IPS DF 6.9 (cell line): ENCODE results near the gene FAM124B.

Source experiments
- DNase-seq: peaks from one replicate; pipeline ENCODE4 v3.0.0-alpha.2; 2013; ENCODE audit warnings: low read depth, low spot score
- H3K27ac ChIP-seq: one replicate; pipeline ENCODE4 v1.5.1; 2013; ENCODE audit warnings: low read length, control low read depth
- H3K27me3 ChIP-seq: 2 replicates; pipeline ENCODE4 v1.6.1; 2013; ENCODE audit warnings: mild to moderate bottlenecking, low read length; ENCODE audit not compliant: control insufficient read depth, insufficient read depth
- H3K36me3 ChIP-seq: 2 replicates; pipeline ENCODE4 v1.6.1; 2013; ENCODE audit warnings: low read length; ENCODE audit not compliant: control insufficient read depth, insufficient read depth
- H3K4me1 ChIP-seq: 2 replicates; pipeline ENCODE4 v1.6.1; 2013; ENCODE audit warnings: low read length; ENCODE audit not compliant: control insufficient read depth, insufficient read depth
- H3K4me3 ChIP-seq: 2 replicates; pipeline ENCODE4 v1.5.1; 2013; ENCODE audit warnings: mild to moderate bottlenecking, low read length
- H3K9me3 ChIP-seq: 2 replicates; pipeline ENCODE4 v1.6.1; 2013; ENCODE audit warnings: low read length, inconsistent platforms; ENCODE audit not compliant: control insufficient read depth, insufficient read depth
- WGBS: extraction: QIAGEN DNeasy Blood & Tissue Kit; methylation state at CpG from one replicate; pipeline ENCODE4 v1.1.7; 2013; ENCODE audit warnings: mixed read lengths, missing lambda C conversion rate; ENCODE audit not compliant: insufficient read length, insufficient coverage; 5-methylcytosine and 5-hydroxymethylcytosine counted together

The FAM124B gene

DNA sequence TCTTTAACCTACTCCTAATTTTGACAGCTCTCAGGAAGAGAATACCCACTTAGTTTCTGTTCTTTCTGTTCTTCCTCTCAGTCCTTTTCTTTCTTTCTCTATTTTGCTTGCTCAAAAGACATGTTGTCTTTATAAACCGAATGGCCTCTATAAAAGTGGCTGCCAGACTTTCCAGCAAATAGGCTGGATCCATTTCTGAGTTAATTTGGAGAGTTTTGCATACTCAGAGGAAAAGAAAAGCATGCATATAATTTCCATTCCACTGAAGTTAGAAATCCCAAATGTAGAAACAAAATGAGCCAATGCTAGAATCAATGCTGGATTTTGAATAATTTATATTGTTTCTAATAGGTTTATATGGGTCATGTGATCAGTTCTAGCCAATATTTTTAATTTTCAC lies 65.9 kb downstream of the FAM124B start:
- no peak for DNase-seq
- Histone ChIP-seq H3K27ac (no peak overlapping the region), H3K4me3 (no peak overlapping the region), H3K27me3 (no peaks in the 10 kb centered on the region), H3K4me1 (no peaks in the 10 kb centered on the region), H3K36me3 (no peaks in the 10 kb centered on the region), H3K9me3 (no peaks in the 10 kb centered on the region)
- no CpG with 5 or more reads among the region's 1 CpG for WGBS

DNA sequence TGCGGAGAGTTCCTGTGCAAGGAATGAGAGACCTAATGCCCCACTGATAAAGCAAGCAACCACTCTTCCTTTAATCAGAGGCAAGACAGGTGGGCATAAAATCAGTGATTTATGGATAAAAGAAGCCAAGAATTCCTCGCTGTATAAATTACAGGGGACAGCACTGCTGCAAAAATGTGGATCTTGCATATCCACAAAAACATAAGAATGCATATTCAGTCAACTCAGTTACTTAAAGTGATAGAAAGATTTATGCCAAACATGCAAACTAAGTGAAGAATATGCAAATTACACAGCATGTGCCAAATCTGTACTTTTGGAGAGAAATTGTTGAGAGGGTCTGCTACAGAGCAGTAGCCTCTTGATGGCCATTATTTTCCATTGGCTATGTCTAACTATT lies 67.2 kb downstream of the FAM124B start:
- no peak for DNase-seq
- no peak overlapping the region for H3K27ac ChIP-seq
- no CpG with 5 or more reads among the region's 2 CpGs for WGBS

DNA sequence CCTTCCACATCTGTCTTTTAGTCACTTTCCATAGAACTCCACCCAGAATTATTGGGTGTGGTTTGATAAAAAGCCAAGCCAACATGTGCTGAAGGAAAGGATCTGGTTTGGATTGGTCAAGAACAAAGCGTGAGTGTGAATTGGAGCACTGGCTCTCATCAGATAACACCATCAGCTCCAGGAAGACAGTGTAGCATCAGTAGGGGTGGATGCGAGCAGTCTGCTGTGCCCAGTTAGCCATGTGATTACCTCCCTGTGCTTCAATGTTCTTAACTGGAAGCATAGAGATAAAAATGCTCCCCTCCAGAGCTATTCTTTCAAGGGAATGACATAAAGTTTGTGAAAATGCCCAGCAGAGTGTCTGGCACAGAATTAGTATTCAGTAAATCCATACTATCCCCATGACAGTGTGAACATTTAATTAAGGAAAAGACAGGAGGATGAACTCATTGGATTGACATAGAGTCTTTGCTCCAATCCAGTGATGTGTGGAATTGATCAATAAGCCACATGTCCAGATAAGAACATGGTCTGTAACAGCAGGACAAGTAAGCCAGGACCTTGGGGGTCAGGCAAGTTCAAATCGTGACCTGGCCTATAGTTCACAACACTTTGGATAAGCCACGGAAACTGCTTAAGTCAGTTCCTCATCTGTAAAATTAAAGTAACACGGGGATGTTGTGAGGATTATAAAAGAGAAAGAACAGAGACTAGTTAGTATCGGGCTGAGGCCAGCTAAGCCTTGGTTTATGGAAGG lies 68.0 kb downstream of the FAM124B start:
- no CpG with 5 or more reads among the region's 6 CpGs for WGBS

More for the DNA sequence above, 67.2 kb downstream of the FAM124B start:
- Histone ChIP-seq H3K27me3 (no peaks in the 10 kb centered on the region), H3K9me3 (no peaks in the 10 kb centered on the region), H3K4me1 (no peaks in the 10 kb centered on the region), H3K36me3 (no peaks in the 10 kb centered on the region), H3K4me3 (no peak overlapping the region)

DNA sequence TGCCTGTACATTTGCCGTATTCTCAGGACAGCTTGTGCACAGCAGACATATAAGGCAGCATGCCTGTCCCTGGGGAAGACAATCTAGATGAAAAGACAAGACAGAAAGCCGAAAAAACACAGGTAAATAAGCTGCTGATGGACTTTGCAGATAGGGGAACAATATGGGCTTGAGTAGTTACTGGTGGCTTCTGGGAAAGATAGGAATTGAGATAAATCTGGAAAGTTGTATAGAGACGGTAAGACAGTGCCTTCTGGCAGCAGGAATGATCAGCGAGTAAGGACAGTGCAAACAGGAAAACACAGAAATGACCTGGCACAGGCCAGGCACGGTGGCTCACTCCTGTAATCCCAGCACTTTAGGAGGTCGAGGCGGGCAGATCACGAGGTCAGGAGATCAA lies 70.2 kb downstream of the FAM124B start:
- WGBS = no CpG with 5 or more reads among the region's 8 CpGs
- no peaks in the 10 kb centered on the region for H3K9me3 ChIP-seq
- DNase-seq = no peak
- no peak overlapping the region for H3K27ac ChIP-seq
- no peaks in the 10 kb centered on the region for H3K36me3 ChIP-seq
- H3K4me3 ChIP-seq = no peak overlapping the region
- no peaks in the 10 kb centered on the region for H3K4me1 ChIP-seq
- no peaks in the 10 kb centered on the region for H3K27me3 ChIP-seq

More for the DNA sequence above, 68.0 kb downstream of the FAM124B start:
- Histone ChIP-seq H3K4me1 (no peaks in the 10 kb centered on the region), H3K9me3 (no peaks in the 10 kb centered on the region), H3K27ac (no peak overlapping the region), H3K27me3 (no peaks in the 10 kb centered on the region), H3K36me3 (no peaks in the 10 kb centered on the region), H3K4me3 (no peak overlapping the region)
- no peak for DNase-seq

DNA sequence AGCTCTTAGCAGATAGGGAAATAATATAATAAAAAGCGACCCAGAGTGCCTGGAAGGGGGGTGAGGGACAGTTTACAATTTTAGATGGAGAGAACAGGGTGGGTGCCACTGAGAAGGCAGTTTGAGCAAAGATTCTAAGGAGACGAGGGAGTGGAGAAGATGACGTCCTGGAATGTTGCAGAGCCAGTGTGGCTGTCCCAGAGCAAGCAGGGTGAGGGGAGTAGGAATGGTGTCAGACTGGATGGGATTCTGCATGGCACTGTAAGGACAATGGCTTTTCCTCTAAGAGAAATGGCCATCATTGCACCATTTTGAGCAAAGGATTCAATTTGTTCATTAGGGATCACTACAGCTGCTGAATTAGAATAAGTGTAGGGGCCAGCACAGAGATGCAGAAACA lies 73.1 kb downstream of the FAM124B start:
- WGBS = no CpG with 5 or more reads among the region's 3 CpGs
- Histone ChIP-seq H3K27ac (no peak overlapping the region), H3K4me3 (no peak overlapping the region), H3K9me3 (no peaks in the 10 kb centered on the region), H3K4me1 (no peaks in the 10 kb centered on the region; the same call in 1 of the 2 replicates), H3K27me3 (no peaks in the 10 kb centered on the region), H3K36me3 (no peaks in the 10 kb centered on the region)
- DNase-seq = no peak
